Measurements from ENCODE around the gene ADAM8. TPM values are rescaled to one million over a fixed set of nuclear protein-coding genes. Genes with fewer than 3 reads are reported as not detected.

ADAM8 gene
- total RNA-seq, 1 experiment from 2014 or later = 113 TPM

GRCh38 chr10:133313192-133313591 lies 36.5 kb upstream of the ADAM8 start:
- Histone ChIP-seq H3K9ac (ENCODE audit: low read length) (no peak overlapping the region), H3K4me3 (ENCODE audit: low read length) (no peak overlapping the region), H3K79me2 (ENCODE audit: low read length) (peaks cover 17% of the 10 kb centered on the region), H3K27me3 (ENCODE audit: low read length) (no peaks in the 10 kb centered on the region), H3F3A (ENCODE audit: low read length, unreplicated experiment) (no peaks in the 10 kb centered on the region), H3K9me3 (ENCODE audit: low read length) (no peaks in the 10 kb centered on the region), H3K36me3 (ENCODE audit: low read depth, low read length) (peaks cover 4% of the 10 kb centered on the region; the same call in 1 of the 2 replicates), H3K9me2 (replicated peaks; ENCODE audit: low read length) (no peaks in the 10 kb centered on the region), H3K4me1 (ENCODE audit: insufficient read depth, low read length) (peaks cover 9% of the 10 kb centered on the region), H3K27ac (ENCODE audit: low read length) (no peak overlapping the region), H4K20me1 (ENCODE audit: low read length) (no peaks in the 10 kb centered on the region), H2AFZ (ENCODE audit: low read length) (no peak overlapping the region), H3K4me2 (ENCODE audit: low read length) (no peak overlapping the region)
- no peak for TF ChIP-seq EZH2 (IDR thresholded peaks at IDR 0.05; ENCODE audit: low read length, unreplicated experiment)
- no peak for TF ChIP-seq CTCF (conservative IDR thresholded peaks at IDR 0.05; ENCODE audit: low read depth, low read length)
- TF ChIP-seq EZH2phosphoT487 (IDR thresholded peaks at IDR 0.05; ENCODE audit: borderline replicate concordance, low read length) = no peak
- ChIA-PET POLR2A (ENCODE audit: unreplicated experiment) (no interaction called here), CTCF (no interaction called here)
- intact Hi-C loops (cut with micrococcal nuclease) = no loop called here
- DNase-seq (no peak), ATAC-seq (no peak)
- BruUV-seq (replicated peaks) = no TSS peak

GRCh38 chr10:133312769-133313145 lies 36.1 kb upstream of the ADAM8 start:
- TF ChIP-seq EZH2 (IDR thresholded peaks at IDR 0.05; ENCODE audit: low read length, unreplicated experiment) (no peak), CTCF (conservative IDR thresholded peaks at IDR 0.05; ENCODE audit: low read depth, low read length) (no peak), EZH2phosphoT487 (IDR thresholded peaks at IDR 0.05; ENCODE audit: borderline replicate concordance, low read length) (no peak)
- peaks cover 9% of the 10 kb centered on the region for H3K4me1 ChIP-seq (ENCODE audit: insufficient read depth, low read length)
- no TSS peak for BruUV-seq (replicated peaks)
- DNase-seq (no peak), ATAC-seq (no peak)
- POLR2A ChIA-PET (ENCODE audit: unreplicated experiment) = no interaction called here
- intact Hi-C loops (cut with micrococcal nuclease) = no loop called here
- no peak overlapping the region for H3K9ac ChIP-seq (ENCODE audit: low read length)
- peaks cover 22% of the 10 kb centered on the region for H3K79me2 ChIP-seq (ENCODE audit: low read length)
- no peaks in the 10 kb centered on the region for H3F3A ChIP-seq (ENCODE audit: low read length, unreplicated experiment)
- CTCF ChIA-PET = no interaction called here
- H3K9me3 ChIP-seq (ENCODE audit: low read length) = no peaks in the 10 kb centered on the region
- no peak overlapping the region for H2AFZ ChIP-seq (ENCODE audit: low read length)
- no peaks in the 10 kb centered on the region for H4K20me1 ChIP-seq (ENCODE audit: low read length)
- H3K4me2 ChIP-seq (ENCODE audit: low read length) = no peak overlapping the region
- H3K9me2 ChIP-seq (replicated peaks; ENCODE audit: low read length) = no peaks in the 10 kb centered on the region
- no peaks in the 10 kb centered on the region for H3K27me3 ChIP-seq (ENCODE audit: low read length)
- H3K36me3 ChIP-seq (ENCODE audit: low read depth, low read length) = peaks cover 4% of the 10 kb centered on the region; the same call in 1 of the 2 replicates
- H3K27ac ChIP-seq (ENCODE audit: low read length) = no peak overlapping the region
- no peak overlapping the region for H3K4me3 ChIP-seq (ENCODE audit: low read length)

GRCh38 chr10:133312016-133312768 lies 35.5 kb upstream of the ADAM8 start:
- CTCF ChIA-PET = no interaction called here
- BruUV-seq (replicated peaks) = no TSS peak

More at GRCh38 chr10:133312016-133312768, 35.5 kb upstream of the ADAM8 start:
- POLR2A ChIA-PET (ENCODE audit: unreplicated experiment) = no interaction called here
- H3K27me3 ChIP-seq (ENCODE audit: low read length) = no peaks in the 10 kb centered on the region
- H4K20me1 ChIP-seq (ENCODE audit: low read length) = peaks cover 4% of the 10 kb centered on the region; the same call in 1 of the 2 replicates
- no peaks in the 10 kb centered on the region for H3K9me3 ChIP-seq (ENCODE audit: low read length)
- H3K9me2 ChIP-seq (replicated peaks; ENCODE audit: low read length) = no peaks in the 10 kb centered on the region
- ATAC-seq (no peak), DNase-seq (no peak)
- H3K9ac ChIP-seq (ENCODE audit: low read length) = no peak overlapping the region
- peaks cover 13% of the 10 kb centered on the region for H3K4me1 ChIP-seq (ENCODE audit: insufficient read depth, low read length)
- H3K27ac ChIP-seq (ENCODE audit: low read length) = no peak overlapping the region
- no peak overlapping the region for H3K4me3 ChIP-seq (ENCODE audit: low read length)
- TF ChIP-seq EZH2phosphoT487 (IDR thresholded peaks at IDR 0.05; ENCODE audit: borderline replicate concordance, low read length) = no peak
- TF ChIP-seq EZH2 (IDR thresholded peaks at IDR 0.05; ENCODE audit: low read length, unreplicated experiment) = no peak
- no peak for TF ChIP-seq CTCF (conservative IDR thresholded peaks at IDR 0.05; ENCODE audit: low read depth, low read length)
- no peak overlapping the region for H2AFZ ChIP-seq (ENCODE audit: low read length)
- peaks cover 4% of the 10 kb centered on the region; the same call in 1 of the 2 replicates for H3K36me3 ChIP-seq (ENCODE audit: low read depth, low read length)
- intact Hi-C loops (cut with micrococcal nuclease) = no loop called here
- no peak overlapping the region for H3K4me2 ChIP-seq (ENCODE audit: low read length)
- H3K79me2 ChIP-seq (ENCODE audit: low read length) = peaks cover 27% of the 10 kb centered on the region
- H3F3A ChIP-seq (ENCODE audit: low read length, unreplicated experiment) = no peaks in the 10 kb centered on the region

Data from PC-3 (cell line).